Sigmoid colon (tissue), 7 donors: ENCODE data around the gene HIGD1A. TPM values are rescaled to one million over a fixed set of nuclear protein-coding genes. Genes with fewer than 3 reads are reported as not detected.

Experiments used
- polyA plus RNA-seq, 3 donors: library from polyadenylated mRNA; stranded (reverse); fragments of 200-250 nt; gene quantifications; one replicate each; pipeline ENCODE4 v1.2.3, GENCODE V29; 2013
- small RNA-seq, 3 donors: library from RNA; depleted of rRNA; stranded (forward); fragments of <200 nt; gene quantifications; one replicate each; pipeline ENCODE3, GENCODE V24; 2016
- total RNA-seq, 4 donors: library from RNA; depleted of rRNA; stranded (reverse); fragments of >200 nt; gene quantifications; one replicate each; pipeline ENCODE4 v1.1.0, GENCODE V29; 2016
- donor health status: healthy with polysubstance abuse.
- donor health status: Bipolar disorder and iron deficiency.
- donor health status: healthy.

Gene HIGD1A
- total and polyA plus RNA-seq, 7 donors = 127 to 1,597 (median 272) TPM

Small RNAs within 50 kb of the gene (small RNA-seq; reads per million reads assigned to genes)
- 0 reads per million in 3 donors for gene CCDC13

Other genes starting within 250 kb of the HIGD1A start
- 10 to 100 TPM; 48.5 to 89.2 (median 57.2) TPM for gene SEC22C, start 222.5 kb downstream of the HIGD1A start, total RNA-seq
- gene SEC22C, start 222.5 kb downstream of the HIGD1A start, polyA plus RNA-seq = 10 to 100 TPM in 2 of 3 donors, 1 to 10 TPM in 1; 8.4 to 18.2 (median 11.3) TPM
- gene SS18L2, start 213.6 kb downstream of the HIGD1A start, total RNA-seq = 10 to 100 TPM in 2 of 4 donors, 1 to 10 TPM in 2; 9.1 to 27.0 (median 12.8) TPM
- gene SS18L2, start 213.6 kb downstream of the HIGD1A start, polyA plus RNA-seq = 10 to 100 TPM; 36.6 to 67.3 (median 41.5) TPM
- 100 to 1,000 TPM in 1 of 4 donors, 10 to 100 TPM in 3; 81.3 to 130 (median 84.4) TPM for gene NKTR, start 203.8 kb downstream of the HIGD1A start, total RNA-seq
- 10 to 100 TPM in 1 of 3 donors, 1 to 10 TPM in 2; 1.8 to 27.9 (median 2.5) TPM for gene NKTR, start 203.8 kb downstream of the HIGD1A start, polyA plus RNA-seq
- 10 to 100 TPM; 34.9 to 74.8 (median 56.9) TPM for gene ZBTB47, start 150.8 kb downstream of the HIGD1A start, total RNA-seq
- gene ZBTB47, start 150.8 kb downstream of the HIGD1A start, polyA plus RNA-seq = 10 to 100 TPM in 1 of 3 donors, 1 to 10 TPM in 2; 6.2 to 21.0 (median 9.5) TPM
- gene KLHL40, start 119.0 kb downstream of the HIGD1A start, total RNA-seq = under 1 TPM in 1 of 4 donors, not detected in 3; under 0.01 TPM
- not detected for gene KLHL40, start 119.0 kb downstream of the HIGD1A start, polyA plus RNA-seq
- gene HHATL, start 101.7 kb downstream of the HIGD1A start, total RNA-seq = not detected
- 1 to 10 TPM in 1 of 3 donors, under 1 TPM in 1, not detected in 1; 0.31 to 1.4 TPM for gene HHATL, start 101.7 kb downstream of the HIGD1A start, polyA plus RNA-seq
- gene CCDC13, start 31.2 kb downstream of the HIGD1A start, total RNA-seq = 1 to 10 TPM in 3 of 4 donors, not detected in 1; 1.3 to 3.9 (median 1.8) TPM
- gene CCDC13, start 31.2 kb downstream of the HIGD1A start, polyA plus RNA-seq = under 1 TPM; 0.60 to 0.85 (median 0.69) TPM
- gene ACKR2, start 5.0 kb upstream of the HIGD1A start, total RNA-seq = 1 to 10 TPM; 1.5 to 8.6 (median 4.0) TPM
- 1 to 10 TPM; 1.2 to 3.3 (median 1.2) TPM for gene ACKR2, start 5.0 kb upstream of the HIGD1A start, polyA plus RNA-seq
- gene CYP8B1, start 71.4 kb upstream of the HIGD1A start, total RNA-seq = not detected
- gene CYP8B1, start 71.4 kb upstream of the HIGD1A start, polyA plus RNA-seq = under 1 TPM in 1 of 3 donors, not detected in 2; under 0.01 TPM
- 10 to 100 TPM in 1 of 4 donors, 1 to 10 TPM in 3; 7.4 to 18.6 (median 9.0) TPM for gene ZNF662, start 101.7 kb upstream of the HIGD1A start, total RNA-seq
- 1 to 10 TPM in 2 of 3 donors, under 1 TPM in 1; 0.46 to 2.4 (median 2.1) TPM for gene ZNF662, start 101.7 kb upstream of the HIGD1A start, polyA plus RNA-seq
- 10 to 100 TPM in 3 of 4 donors, 1 to 10 TPM in 1; 8.1 to 32.7 (median 18.1) TPM for gene GASK1A, start 174.8 kb upstream of the HIGD1A start, total RNA-seq
- gene GASK1A, start 174.8 kb upstream of the HIGD1A start, polyA plus RNA-seq = 1 to 10 TPM in 2 of 3 donors, under 1 TPM in 1; 0.92 to 1.8 (median 1.2) TPM